Type B pancreatic cell (in vitro differentiated cells): ENCODE results near the gene SPTY2D1. TPM values are rescaled to one million over a fixed set of nuclear protein-coding genes. Genes with fewer than 3 reads are reported as not detected.
A peak's percentile ranks its signal among the peaks of the same experiment; 100 is the strongest.
"Not testable (repeated sequence)": the region's sequence is repeated elsewhere in the genome, so short reads cannot be mapped to it uniquely, and the experiment has no call there.

ENCODE experiments used
- DNase-seq: peaks from one replicate; pipeline ENCODE4 v3.0.0; 2021; ENCODE audit warnings: mixed read lengths; ENCODE audit not compliant: unreplicated experiment; ENCODE audit errors: extremely low spot score
- H3K27ac Mint-ChIP-seq: 2 replicates; pipeline ENCODE4 v1.8.0; 2021; ENCODE audit warnings: mild to moderate bottlenecking, mixed read lengths
- H3K27me3 Mint-ChIP-seq: 2 replicates; pipeline ENCODE4 v1.8.0; 2021; ENCODE audit warnings: mixed read lengths
- H3K36me3 Mint-ChIP-seq: 2 replicates; pipeline ENCODE4 v1.8.0; 2021; ENCODE audit warnings: mixed read lengths
- H3K4me1 Mint-ChIP-seq: one replicate; pipeline ENCODE4 v1.8.0; 2021; ENCODE audit warnings: mixed read lengths; ENCODE audit not compliant: unreplicated experiment
- H3K4me3 Mint-ChIP-seq: 2 replicates; pipeline ENCODE4 v1.8.0; 2021; ENCODE audit warnings: mild to moderate bottlenecking, mixed read lengths
- H3K9me3 Mint-ChIP-seq: 2 replicates; pipeline ENCODE4 v1.8.0; 2021; ENCODE audit warnings: mixed read lengths
- CTCF ChIP-seq: fragments of 200-600 bp; sonication (generic); conservative IDR thresholded peaks from 2 replicates; pipeline ENCODE4 v1.5.0; 2021; ENCODE audit warnings: antibody characterized with exemption, mild to moderate bottlenecking
- total RNA-seq: library from RNA; stranded (reverse); gene quantifications from 2 replicates; pipeline ENCODE4 v1.2.1, GENCODE V29; 2021; ENCODE audit warnings: low replicate concordance

SPTY2D1 gene
- total RNA-seq, 1 donor from 2014 or later = 20.8 TPM

- TF ChIP-seq CTCF = peak; percentile 70
- Mint-ChIP-seq H3K27me3 (peaks cover 4% of the 10 kb centered on the region), H3K4me1 (no peaks in the 10 kb centered on the region), H3K4me3 (no peak overlapping the region), H3K36me3 (no peaks in the 10 kb centered on the region), H3K27ac (no peak overlapping the region), H3K9me3 (no peaks in the 10 kb centered on the region)
- no peak for DNase-seq
These were observed 16.9 kb upstream of the SPTY2D1 start for GRCh38 chr11:18650859-18651557.

GRCh38 chr11:18650353-18650752, 16.2 kb upstream of the SPTY2D1 start:
- DNase-seq = no peak
- Mint-ChIP-seq H3K27me3 (peaks cover 4% of the 10 kb centered on the region), H3K4me3 (no peak overlapping the region), H3K4me1 (no peaks in the 10 kb centered on the region), H3K36me3 (no peaks in the 10 kb centered on the region), H3K9me3 (no peaks in the 10 kb centered on the region), H3K27ac (no peak overlapping the region)
- TF ChIP-seq CTCF = no peak

- H3K4me3 Mint-ChIP-seq, H3K36me3 Mint-ChIP-seq, H3K4me1 Mint-ChIP-seq, DNase-seq, H3K9me3 Mint-ChIP-seq, H3K27ac Mint-ChIP-seq: not testable (repeated sequence)
- peaks cover 28% of the 10 kb centered on the region for H3K27me3 Mint-ChIP-seq
These were observed 8.9 kb upstream of the SPTY2D1 start for GRCh38 chr11:18643034-18643433.

GRCh38 chr11:18641677-18642076, 7.5 kb upstream of the SPTY2D1 start:
- Mint-ChIP-seq H3K27ac (no peak overlapping the region), H3K4me1 (no peaks in the 10 kb centered on the region), H3K27me3 (peaks cover 39% of the 10 kb centered on the region), H3K9me3 (no peaks in the 10 kb centered on the region), H3K36me3 (no peaks in the 10 kb centered on the region), H3K4me3 (no peak overlapping the region)
- TF ChIP-seq CTCF = no peak
- no peak for DNase-seq

GRCh38 chr11:18633256-18634139, 644 bp downstream of the SPTY2D1 start:
- no peak for DNase-seq
- peaks cover 19% of the 10 kb centered on the region for H3K27me3 Mint-ChIP-seq
- peak overlapping the region; percentile 100 for H3K27ac Mint-ChIP-seq
- H3K36me3 Mint-ChIP-seq = no peaks in the 10 kb centered on the region
- no peaks in the 10 kb centered on the region for H3K9me3 Mint-ChIP-seq
- peak overlapping the region; percentile 99 for H3K4me3 Mint-ChIP-seq
- TF ChIP-seq CTCF = no peak
- peaks cover 10% of the 10 kb centered on the region for H3K4me1 Mint-ChIP-seq

- Mint-ChIP-seq H3K36me3 (no peaks in the 10 kb centered on the region), H3K27ac (no peak overlapping the region), H3K27me3 (peaks cover 16% of the 10 kb centered on the region), H3K9me3 (no peaks in the 10 kb centered on the region), H3K4me1 (peaks cover 10% of the 10 kb centered on the region), H3K4me3 (peak overlapping the region; percentile 99)
- TF ChIP-seq CTCF = no peak
- DNase-seq = no peak
These were observed 1.3 kb downstream of the SPTY2D1 start for GRCh38 chr11:18632841-18633240.
